Measurements from ENCODE around the gene RHPN2. TPM values are rescaled to one million over a fixed set of nuclear protein-coding genes. Genes with fewer than 3 reads are reported as not detected.

The RHPN2 gene
- 10.2 and 11.3 TPM in 2 replicates for total RNA-seq
- long read RNA-seq, transcript RHPN2-201 (15 exons, 3,500 nt) = major isoform, 5 of 9 reads
- long read RNA-seq, partial matches to known transcripts = 3 of 9 reads
- long read RNA-seq, other reads (novel, unspliced or antisense) = 0 of 9 reads

DNA sequence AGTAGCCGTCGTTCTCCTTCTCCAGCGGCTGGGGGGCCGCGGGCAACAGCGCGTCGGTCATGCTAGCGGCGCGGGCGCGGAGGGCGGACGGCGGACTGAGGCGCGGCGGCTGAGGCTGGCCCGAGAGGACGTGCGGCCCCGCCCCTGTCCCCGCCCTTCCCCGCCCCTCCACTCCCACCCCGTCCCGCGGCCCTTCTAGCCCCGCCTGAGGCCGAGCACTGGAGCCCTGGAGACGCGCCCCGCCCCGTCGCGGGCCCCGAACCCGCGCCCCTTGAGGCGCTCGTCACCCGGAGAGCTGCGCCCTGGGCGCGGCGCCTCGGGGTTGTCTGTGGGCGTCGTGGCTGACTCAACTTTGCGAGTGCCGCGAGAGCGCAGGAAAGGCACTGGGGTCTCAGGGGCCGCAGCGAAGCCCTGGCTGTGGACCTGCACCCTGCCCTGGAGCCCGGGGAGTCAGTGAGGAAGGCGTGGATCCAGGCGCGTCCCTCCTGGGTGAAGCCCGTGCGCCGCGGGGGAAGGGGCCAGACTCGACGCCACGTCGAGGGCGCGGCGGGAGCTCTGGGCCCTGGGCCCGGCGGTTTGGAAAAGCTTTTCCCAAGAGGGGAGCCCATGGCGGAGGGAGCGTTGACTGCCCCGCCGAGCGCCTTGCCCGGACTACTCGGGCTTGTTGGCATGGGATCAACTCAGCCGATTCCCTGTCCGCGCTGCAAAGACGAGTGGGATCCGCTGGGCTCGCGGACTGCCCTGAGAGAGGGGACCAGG is at the start of gene RHPN2:
RHPN2 (minus strand) TSS at position 97 of the 759 bp plus-strand sequence; CDS start at position 61, 36 bp downstream.
- H3K9me3 Mint-ChIP-seq = no peaks in the 10 kb centered on the region
- no peak within 1 kb of the TSS for H3K27ac Mint-ChIP-seq (ENCODE audit: unreplicated experiment)

DNA sequence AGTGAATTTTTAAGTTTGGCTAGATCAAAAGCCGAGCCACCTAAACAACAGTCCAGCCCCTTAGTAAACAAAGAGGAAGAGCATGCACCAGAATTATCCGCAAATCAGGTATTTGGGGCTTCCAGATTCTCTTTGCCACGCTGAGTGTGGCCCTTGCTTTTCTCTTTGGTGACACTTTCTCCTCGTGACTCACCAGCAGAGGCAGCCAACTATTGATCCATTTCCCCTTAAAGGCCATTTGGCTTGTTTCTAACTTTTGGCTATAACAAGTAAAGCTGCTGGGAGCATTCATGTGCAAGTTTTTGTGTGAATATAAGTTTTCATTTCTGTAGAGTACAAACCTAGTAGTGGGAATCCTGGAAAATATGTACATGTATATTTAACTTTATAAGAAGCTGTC is 49.6 kb upstream of the RHPN2 start:
- DNase-seq (ENCODE audit: low read depth, low spot score) = no peak
- no peaks in the 10 kb centered on the region for H3K4me1 Mint-ChIP-seq
- TF ChIP-seq, protein P1, sequence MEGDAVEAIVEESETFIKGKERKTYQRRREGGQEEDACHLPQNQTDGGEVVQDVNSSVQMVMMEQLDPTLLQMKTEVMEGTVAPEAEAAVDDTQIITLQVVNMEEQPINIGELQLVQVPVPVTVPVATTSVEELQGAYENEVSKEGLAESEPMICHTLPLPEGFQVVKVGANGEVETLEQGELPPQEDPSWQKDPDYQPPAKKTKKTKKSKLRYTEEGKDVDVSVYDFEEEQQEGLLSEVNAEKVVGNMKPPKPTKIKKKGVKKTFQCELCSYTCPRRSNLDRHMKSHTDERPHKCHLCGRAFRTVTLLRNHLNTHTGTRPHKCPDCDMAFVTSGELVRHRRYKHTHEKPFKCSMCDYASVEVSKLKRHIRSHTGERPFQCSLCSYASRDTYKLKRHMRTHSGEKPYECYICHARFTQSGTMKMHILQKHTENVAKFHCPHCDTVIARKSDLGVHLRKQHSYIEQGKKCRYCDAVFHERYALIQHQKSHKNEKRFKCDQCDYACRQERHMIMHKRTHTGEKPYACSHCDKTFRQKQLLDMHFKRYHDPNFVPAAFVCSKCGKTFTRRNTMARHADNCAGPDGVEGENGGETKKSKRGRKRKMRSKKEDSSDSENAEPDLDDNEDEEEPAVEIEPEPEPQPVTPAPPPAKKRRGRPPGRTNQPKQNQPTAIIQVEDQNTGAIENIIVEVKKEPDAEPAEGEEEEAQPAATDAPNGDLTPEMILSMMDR (conservative IDR thresholded peaks at IDR 0.05) = no peak
- H3K36me3 Mint-ChIP-seq (ENCODE audit: low read depth) = peaks cover 21% of the 10 kb centered on the region
- no peaks in the 10 kb centered on the region for H3K9me3 Mint-ChIP-seq
- no peaks in the 10 kb centered on the region for H3K27me3 Mint-ChIP-seq (ENCODE audit: low read depth)
- no peak overlapping the region for H3K4me3 Mint-ChIP-seq
- H3K27ac Mint-ChIP-seq (ENCODE audit: unreplicated experiment) = no peak overlapping the region

More for the DNA sequence above, at the start of gene RHPN2:
- Mint-ChIP-seq H3K27me3 (ENCODE audit: low read depth) (peaks cover 35% of the 10 kb centered on the region), H3K4me1 (peaks cover 4% of the 10 kb centered on the region), H3K36me3 (ENCODE audit: low read depth) (no peaks in the 10 kb centered on the region), H3K4me3 (peak within 1 kb of the TSS; percentile 83)
- TF ChIP-seq, protein P1 (conservative IDR thresholded peaks at IDR 0.05) = no peak
- peak; percentile 53 for DNase-seq (ENCODE audit: low read depth, low spot score)

DNA sequence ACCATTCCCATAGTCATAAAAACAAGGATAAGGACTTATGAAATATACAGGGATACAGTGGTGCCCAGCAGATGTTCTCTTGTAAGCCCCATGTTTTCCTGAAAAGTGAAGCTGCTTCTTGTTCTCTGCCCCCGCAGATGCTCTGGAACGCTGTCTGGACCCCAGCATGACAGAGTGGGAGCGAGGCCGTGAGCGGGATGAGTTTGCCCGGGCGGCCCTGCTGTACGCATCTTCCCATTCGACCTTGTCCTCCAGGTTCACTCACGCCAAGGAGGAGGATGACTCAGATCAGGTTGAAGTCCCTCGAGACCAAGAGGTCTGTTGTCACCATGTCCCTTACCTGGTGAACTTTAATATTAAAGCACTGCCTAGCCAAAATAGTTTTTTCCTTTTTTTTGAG is 46.9 kb upstream of the RHPN2 start:
- TF ChIP-seq, protein P1 (conservative IDR thresholded peaks at IDR 0.05) = no peak
- Mint-ChIP-seq H3K27ac (ENCODE audit: unreplicated experiment) (peak overlapping the region; percentile 35), H3K9me3 (no peaks in the 10 kb centered on the region), H3K36me3 (ENCODE audit: low read depth) (peaks cover 15% of the 10 kb centered on the region), H3K27me3 (ENCODE audit: low read depth) (no peaks in the 10 kb centered on the region), H3K4me3 (no peak overlapping the region), H3K4me1 (no peaks in the 10 kb centered on the region)
- no peak for DNase-seq (ENCODE audit: low read depth, low spot score)

DNA sequence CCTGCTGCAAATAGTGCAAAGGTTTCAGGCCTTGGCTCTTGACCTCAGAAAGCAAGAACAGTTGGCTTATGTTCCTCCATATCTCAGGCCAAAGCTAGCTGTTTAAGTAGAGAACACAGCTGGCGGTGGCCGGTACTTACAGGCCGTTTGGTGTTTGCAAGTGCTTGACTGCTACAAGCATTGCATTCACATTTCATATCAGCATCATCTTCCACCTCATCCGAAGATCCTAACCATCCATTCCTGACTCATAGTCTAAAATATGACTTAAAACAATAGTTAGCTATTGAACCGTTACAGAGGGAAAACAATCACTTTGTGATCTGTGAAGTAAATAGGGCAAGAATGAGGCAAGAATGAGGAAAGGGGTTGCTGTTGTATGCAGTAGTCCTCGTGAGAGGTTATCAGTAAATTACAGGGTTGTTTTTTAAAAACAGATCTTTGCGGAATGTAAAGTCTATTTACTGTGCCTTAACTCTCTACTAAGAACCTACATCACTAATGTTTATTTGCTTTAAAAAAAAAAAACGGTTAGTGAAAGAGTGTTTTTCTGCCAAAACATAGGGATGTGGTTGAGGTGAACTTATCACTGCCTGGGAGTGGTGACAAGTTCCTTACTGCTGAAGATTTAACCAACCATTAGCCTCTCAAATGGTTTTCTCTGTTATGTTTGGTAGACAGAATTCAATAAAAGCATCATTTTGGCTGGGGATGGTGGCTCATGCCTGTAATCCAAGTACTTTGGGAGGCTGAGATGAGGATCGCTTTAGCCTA is 45.6 kb upstream of the RHPN2 start:
- Mint-ChIP-seq H3K4me3 (no peak overlapping the region), H3K27me3 (ENCODE audit: low read depth) (no peaks in the 10 kb centered on the region), H3K4me1 (no peaks in the 10 kb centered on the region), H3K9me3 (no peaks in the 10 kb centered on the region), H3K36me3 (ENCODE audit: low read depth) (peaks cover 10% of the 10 kb centered on the region), H3K27ac (ENCODE audit: unreplicated experiment) (no peak overlapping the region)
- TF ChIP-seq, protein P1 (conservative IDR thresholded peaks at IDR 0.05) = no peak
- no peak for DNase-seq (ENCODE audit: low read depth, low spot score)

DNA sequence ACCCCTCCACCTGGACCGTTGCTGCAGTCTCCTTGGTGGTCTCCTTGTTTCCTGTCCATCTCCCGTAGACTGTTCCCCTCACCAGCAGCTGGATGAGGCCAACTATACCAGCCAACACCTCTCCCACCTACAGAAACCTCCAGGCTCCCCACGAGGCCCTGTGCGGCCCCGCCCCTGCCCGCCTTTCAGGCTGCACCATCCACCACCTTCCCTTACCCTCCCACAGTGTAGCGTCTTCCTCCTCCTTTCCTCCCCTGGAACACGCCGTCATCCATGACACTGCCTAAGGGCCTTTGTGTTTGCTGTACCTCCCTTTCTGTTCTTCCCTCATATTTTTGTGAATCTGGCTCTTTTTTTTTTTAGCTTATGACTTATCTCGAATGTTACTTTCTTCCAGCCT is 43.5 kb upstream of the RHPN2 start:
- Mint-ChIP-seq H3K4me3 (no peak overlapping the region), H3K9me3 (no peaks in the 10 kb centered on the region), H3K36me3 (ENCODE audit: low read depth) (peaks cover 7% of the 10 kb centered on the region), H3K27me3 (ENCODE audit: low read depth) (no peaks in the 10 kb centered on the region), H3K4me1 (no peaks in the 10 kb centered on the region), H3K27ac (ENCODE audit: unreplicated experiment) (no peak overlapping the region)
- DNase-seq (ENCODE audit: low read depth, low spot score) = no peak
- TF ChIP-seq, protein P1 (conservative IDR thresholded peaks at IDR 0.05) = no peak
